Measurements from ENCODE around the gene CCDC178.

GRCh38 chr18:33483908-33484307 is 43.4 kb upstream of the CCDC178 start:
- TF ChIP-seq POLR2AphosphoS5 (IDR thresholded peaks at IDR 0.05; ENCODE audit: low read depth, low read length) (no peak), REST (IDR thresholded peaks at IDR 0.05; ENCODE audit: insufficient read depth in 1 of 2, low read depth in 2 of 2, low read length in 2 of 2) (no peak), TAF1 (IDR thresholded peaks at IDR 0.05; ENCODE audit: borderline replicate concordance, insufficient read depth, low read length) (no peak), SIN3A (IDR thresholded peaks at IDR 0.05; ENCODE audit: borderline replicate concordance, insufficient read depth, low read length) (no peak), FOXP2 (optimal IDR thresholded peaks at IDR 0.05; ENCODE audit: borderline replicate concordance, extremely low read depth, extremely low read length, insufficient read depth) (no peak)
